ENCODE data around the gene OSGIN1. TPM values are rescaled to one million over a fixed set of nuclear protein-coding genes. Genes with fewer than 3 reads are reported as not detected.

The OSGIN1 gene
- total RNA-seq, 4 donors from 2014 or later = 5.9 to 15.7 (median 13.3) TPM

DNA sequence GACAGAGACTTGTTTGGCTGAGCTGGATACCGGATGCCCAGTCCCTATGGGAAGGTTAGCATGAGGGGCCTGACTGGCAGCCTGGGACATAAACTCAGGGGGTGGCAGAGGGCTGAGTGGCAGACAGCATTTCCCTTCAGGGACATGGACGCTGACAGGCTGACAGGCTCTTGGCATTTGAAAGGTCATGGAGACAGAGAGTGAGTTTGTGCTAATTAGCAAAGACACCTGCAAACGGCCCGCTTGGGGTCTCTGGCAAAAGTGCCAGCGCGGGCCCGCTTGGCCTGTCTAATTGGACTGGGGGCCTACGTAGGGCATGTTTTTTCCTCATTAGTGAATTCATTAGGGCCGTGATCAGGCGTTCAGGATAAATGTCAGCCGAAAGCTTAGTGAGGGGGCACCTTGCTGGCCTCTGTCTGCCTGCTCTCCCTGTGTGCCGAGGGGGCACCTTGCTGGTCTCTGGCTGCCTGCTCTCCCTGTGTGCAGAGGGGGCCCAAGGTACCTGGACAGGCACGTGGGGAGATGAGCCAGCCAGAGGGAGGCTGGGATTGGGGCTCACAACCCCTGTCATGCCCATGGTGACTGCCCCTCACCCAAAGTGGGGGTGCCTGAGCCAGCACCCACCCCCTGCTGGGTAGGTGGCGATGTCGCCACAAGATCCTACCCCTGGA lies 22.7 kb downstream of the OSGIN1 start:
- no peak for ATAC-seq (ENCODE audit: low FRiP score)
- no peak for DNase-seq (ENCODE audit: low spot score)
- TF ChIP-seq, protein P1, sequence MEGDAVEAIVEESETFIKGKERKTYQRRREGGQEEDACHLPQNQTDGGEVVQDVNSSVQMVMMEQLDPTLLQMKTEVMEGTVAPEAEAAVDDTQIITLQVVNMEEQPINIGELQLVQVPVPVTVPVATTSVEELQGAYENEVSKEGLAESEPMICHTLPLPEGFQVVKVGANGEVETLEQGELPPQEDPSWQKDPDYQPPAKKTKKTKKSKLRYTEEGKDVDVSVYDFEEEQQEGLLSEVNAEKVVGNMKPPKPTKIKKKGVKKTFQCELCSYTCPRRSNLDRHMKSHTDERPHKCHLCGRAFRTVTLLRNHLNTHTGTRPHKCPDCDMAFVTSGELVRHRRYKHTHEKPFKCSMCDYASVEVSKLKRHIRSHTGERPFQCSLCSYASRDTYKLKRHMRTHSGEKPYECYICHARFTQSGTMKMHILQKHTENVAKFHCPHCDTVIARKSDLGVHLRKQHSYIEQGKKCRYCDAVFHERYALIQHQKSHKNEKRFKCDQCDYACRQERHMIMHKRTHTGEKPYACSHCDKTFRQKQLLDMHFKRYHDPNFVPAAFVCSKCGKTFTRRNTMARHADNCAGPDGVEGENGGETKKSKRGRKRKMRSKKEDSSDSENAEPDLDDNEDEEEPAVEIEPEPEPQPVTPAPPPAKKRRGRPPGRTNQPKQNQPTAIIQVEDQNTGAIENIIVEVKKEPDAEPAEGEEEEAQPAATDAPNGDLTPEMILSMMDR (IDR thresholded peaks at IDR 0.05) = no peak

DNA sequence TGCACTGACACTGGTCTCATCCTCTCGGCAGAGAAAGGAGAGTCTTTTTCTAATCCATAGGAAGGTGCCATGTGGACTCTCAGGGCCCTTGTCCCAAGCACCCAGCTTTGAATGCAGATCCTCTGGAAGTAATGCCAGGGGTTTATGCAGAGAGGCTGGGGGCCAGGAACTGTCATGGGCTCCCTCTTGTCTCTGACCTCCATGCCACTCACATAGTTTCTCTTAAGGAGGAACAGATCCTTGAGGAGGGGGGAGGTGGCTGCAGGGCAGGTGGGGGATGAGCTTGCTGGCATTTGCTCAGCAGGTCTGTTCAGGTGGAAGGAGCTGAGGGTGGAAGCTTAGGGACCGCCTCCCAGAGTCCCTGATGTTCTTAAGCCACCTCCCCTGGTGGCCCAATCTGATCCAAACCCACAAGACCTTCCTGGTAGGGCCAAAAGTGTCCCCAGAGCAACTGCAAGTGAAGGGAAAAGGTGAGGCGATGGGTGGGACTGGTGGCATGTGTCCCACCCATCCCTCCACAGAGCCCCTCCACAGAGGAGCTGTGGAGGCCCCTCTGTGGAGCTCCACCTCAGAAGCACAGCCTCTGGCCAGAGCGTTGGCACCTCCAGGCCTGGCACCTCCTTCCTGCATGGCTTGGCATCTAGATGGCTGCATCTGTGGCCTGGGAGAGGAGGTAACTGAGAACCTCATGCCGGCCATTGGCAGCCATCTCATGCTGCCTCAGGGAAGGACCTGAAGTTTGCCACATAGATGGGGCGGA lies 24.2 kb downstream of the OSGIN1 start:
- ATAC-seq (ENCODE audit: low FRiP score) (no peak), DNase-seq (ENCODE audit: low spot score) (no peak)
- TF ChIP-seq, protein P1 (IDR thresholded peaks at IDR 0.05) = no peak

DNA sequence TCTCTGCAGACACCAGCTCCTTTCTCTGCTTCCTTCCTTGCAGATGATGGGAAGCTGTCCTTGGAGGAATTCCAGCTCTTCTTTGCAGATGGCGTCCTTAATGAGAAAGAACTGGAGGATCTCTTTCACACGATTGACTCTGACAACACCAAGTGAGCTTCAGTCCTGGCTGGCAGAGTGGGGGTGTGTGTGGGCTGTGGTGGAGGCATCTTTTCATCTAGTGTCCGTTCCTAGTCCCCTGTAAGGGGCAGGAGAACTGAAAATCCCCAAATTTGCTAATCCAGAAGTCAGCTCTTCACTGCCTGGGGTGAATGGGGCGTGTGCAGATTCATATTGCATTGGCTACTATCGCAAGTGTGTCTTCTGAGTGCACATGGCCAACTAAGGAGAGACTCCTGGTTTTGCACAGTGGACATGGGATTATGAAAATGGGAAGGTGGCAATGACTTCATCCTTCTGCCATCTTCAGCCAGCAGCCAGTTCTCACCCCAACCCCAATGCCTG lies 25.4 kb downstream of the OSGIN1 start:
- ATAC-seq (ENCODE audit: low FRiP score) (no peak), DNase-seq (ENCODE audit: low spot score) (no peak)
- TF ChIP-seq, protein P1 (IDR thresholded peaks at IDR 0.05) = no peak

GRCh38 chr16:83979441-83979840 lies 26.4 kb downstream of the OSGIN1 start:
- TF ChIP-seq, protein P1 (IDR thresholded peaks at IDR 0.05) = no peak
- DNase-seq (ENCODE audit: low spot score) (no peak), ATAC-seq (ENCODE audit: low FRiP score) (no peak)

DNA sequence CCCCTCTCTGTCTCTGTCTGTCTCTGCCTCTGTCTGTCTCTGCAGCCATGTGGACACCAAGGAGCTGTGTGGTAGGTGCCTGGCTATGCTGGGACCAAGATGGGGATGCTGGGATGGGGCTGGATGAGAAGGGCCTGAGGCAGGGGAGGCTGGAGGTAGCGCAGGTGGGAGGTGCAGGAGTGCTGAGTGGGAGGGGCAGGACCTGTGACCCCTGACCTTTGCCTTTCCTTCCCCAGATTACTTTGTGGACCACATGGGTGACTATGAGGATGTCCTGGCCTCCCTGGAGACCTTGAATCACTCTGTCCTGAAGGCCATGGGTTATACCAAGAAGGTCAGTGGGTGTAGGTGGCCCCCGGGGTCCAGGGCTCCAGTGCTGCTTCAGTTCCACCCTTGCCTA lies 27.8 kb downstream of the OSGIN1 start:
- TF ChIP-seq, protein P1 (IDR thresholded peaks at IDR 0.05) = no peak

DNA sequence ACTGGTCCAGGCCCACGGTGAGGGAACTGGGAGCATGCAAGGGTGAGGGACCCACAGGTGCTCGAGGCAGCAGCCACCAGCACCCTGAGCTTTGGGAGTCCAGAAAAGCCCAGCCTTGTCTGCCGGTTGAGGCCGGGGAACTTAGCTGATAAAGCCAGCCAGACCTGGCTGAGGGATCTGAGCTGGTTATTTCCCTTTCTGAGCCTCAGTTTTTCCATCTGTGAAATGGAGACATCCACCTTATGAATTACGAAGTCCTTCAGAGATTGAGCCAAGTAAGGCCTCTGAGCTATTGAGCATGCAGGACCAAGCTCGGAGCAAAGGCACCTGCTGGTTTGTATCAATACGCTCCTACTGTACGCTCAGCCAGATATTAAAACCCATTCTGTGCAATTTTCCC lies 28.8 kb downstream of the OSGIN1 start:
- TF ChIP-seq, protein P1 (IDR thresholded peaks at IDR 0.05) = no peak
- DNase-seq (ENCODE audit: low spot score) = no peak
- no peak for ATAC-seq (ENCODE audit: low FRiP score)

More for the DNA sequence above, 27.8 kb downstream of the OSGIN1 start:
- DNase-seq (ENCODE audit: low spot score) (no peak), ATAC-seq (ENCODE audit: low FRiP score) (no peak)

Measured in omental fat pad (tissue), 4 donors.